Measurements from ENCODE around the gene EVX1. TPM values are rescaled to one million over a fixed set of nuclear protein-coding genes. Genes with fewer than 3 reads are reported as not detected.
A peak's percentile ranks its signal among the peaks of the same experiment; 100 is the strongest.

The EVX1 gene
- total and polyA plus RNA-seq, 2 of the 13 experiments (the other 11 are each of a cell fraction or from before 2014, with no cell fraction given), result not detected

GRCh38 chr7:27204851-27205322 is 37.7 kb upstream of the EVX1 start (continued):
- no peak for TF ChIP-seq ZNF18 (CRISPR knock-in tag; IDR thresholded peaks at IDR 0.05; ENCODE audit: insufficient replicate concordance)
- no peak for TF ChIP-seq ZBTB7A (CRISPR knock-in tag; IDR thresholded peaks at IDR 0.05)
- TF ChIP-seq ZBED4 (CRISPR knock-in tag; IDR thresholded peaks at IDR 0.05; ENCODE audit: borderline replicate concordance), result no peak
- TF ChIP-seq KDM5B (CRISPR knock-in tag; IDR thresholded peaks at IDR 0.05; ENCODE audit: borderline replicate concordance), result no peak

GRCh38 chr7:27205325-27206280 is 37.0 kb upstream of the EVX1 start:
- 74% methylated on average over 40 of the region's 52 CpGs for whole genome bisulfite sequencing (ENCODE audit: low lambda C conversion rate)
- no peaks in the 10 kb centered on the region for H3K79me2 ChIP-seq (ENCODE audit: insufficient read depth, low read length)
- no peak overlapping the region for H3K27ac ChIP-seq (ENCODE audit: extremely low read length, insufficient read depth, low read length)
- ChIA-PET CTCF (ENCODE audit: low intra/inter-chr PET ratio, low total read pairs) (no interaction called here), POLR2A (no interaction called here)
- no peaks in the 10 kb centered on the region for H3K36me3 ChIP-seq (replicated peaks in 1 of 2; ENCODE audit: control insufficient read depth in 1 of 2, insufficient read depth in 2 of 2, low read length in 2 of 2)
- intact Hi-C loops (cut with micrococcal nuclease; ENCODE audit: unreplicated experiment), result no loop called here
- peak overlapping the region; percentile 22 for H3K4me2 ChIP-seq (ENCODE audit: low read depth, low read length)
- no peak for FAIRE-seq
- peaks cover 25% of the 10 kb centered on the region for H3K4me1 ChIP-seq (ENCODE audit: insufficient read depth, low read length)
- H3K4me3 ChIP-seq (replicated peaks in 1 of 3; ENCODE audit: insufficient read depth in 1 of 3, low read depth in 2 of 3, low read length in 3 of 3), result no peak overlapping the region
- TF ChIP-seq ZNF354B (CRISPR knock-in tag; IDR thresholded peaks at IDR 0.05) (no peak), ZNF569 (CRISPR knock-in tag; IDR thresholded peaks at IDR 0.05; ENCODE audit: borderline replicate concordance) (no peak), ZNF207 (IDR thresholded peaks at IDR 0.05; ENCODE audit: borderline replicate concordance) (no peak), HOXA3 (CRISPR knock-in tag; IDR thresholded peaks at IDR 0.05) (no peak), DPF2 (CRISPR knock-in tag; IDR thresholded peaks at IDR 0.05; ENCODE audit: borderline replicate concordance, low read depth) (no peak), MYPOP (CRISPR knock-in tag; IDR thresholded peaks at IDR 0.05) (no peak), ETS1 (CRISPR knock-in tag; IDR thresholded peaks at IDR 0.05) (no peak)
- H3K9ac ChIP-seq (ENCODE audit: insufficient read depth, low read depth, low read length), result no peak overlapping the region
- ATAC-seq, result no peak
- H3K9me3 ChIP-seq (ENCODE audit: low read length), result no peaks in the 10 kb centered on the region
- no peak for DNase-seq (ENCODE audit: low spot score)
- BruUV-seq (replicated peaks), result no TSS peak
- peaks cover 13 to 90% of the 10 kb centered on the region in 2 experiments for H3K27me3 ChIP-seq (ENCODE audit: control insufficient read depth in 1 of 2, insufficient read depth in 2 of 2, low read length in 2 of 2)
- no peaks in the 10 kb centered on the region for H4K20me1 ChIP-seq (ENCODE audit: insufficient read depth, low read length)
- H2AFZ ChIP-seq (ENCODE audit: low read length), result no peak overlapping the region
- in situ Hi-C loops (cut with HindIII; ENCODE audit: extremely low pct_ligation_motif_present, low pct_unique_long_range_greater_than_20kb), result loop anchor here (10.0 kb wide), 1 partner anchor 369 kb away; no protein-coding TSS in a partner anchor
